OCI-LY1 (cell line): Measurements from ENCODE around the gene DYNC1LI1.

ENCODE experiments used
- EZH2 ChIP-seq: fragments of 200-600 bp; sonication (generic), shearing (Covaris generic); IDR thresholded peaks from 2 replicates; pipeline ENCODE4 v1.8.0; 2017; ENCODE audit warnings: borderline replicate concordance, mixed run types, mild to moderate bottlenecking, antibody characterized with exemption, low read length, moderate library complexity, mixed read lengths
- TF ChIP-seq, protein P1 (sequence below): fragments of 200-600 bp; sonication (generic), shearing (Covaris generic); IDR thresholded peaks from 2 replicates; pipeline ENCODE4 v1.5.1; 2017; ENCODE audit warnings: mild to moderate bottlenecking, antibody characterized with exemption, low read length, moderate library complexity, mixed read lengths

GRCh38 chr3:32481791-32482631 lies 88.6 kb downstream of the DYNC1LI1 start:
- TF ChIP-seq, protein P1, sequence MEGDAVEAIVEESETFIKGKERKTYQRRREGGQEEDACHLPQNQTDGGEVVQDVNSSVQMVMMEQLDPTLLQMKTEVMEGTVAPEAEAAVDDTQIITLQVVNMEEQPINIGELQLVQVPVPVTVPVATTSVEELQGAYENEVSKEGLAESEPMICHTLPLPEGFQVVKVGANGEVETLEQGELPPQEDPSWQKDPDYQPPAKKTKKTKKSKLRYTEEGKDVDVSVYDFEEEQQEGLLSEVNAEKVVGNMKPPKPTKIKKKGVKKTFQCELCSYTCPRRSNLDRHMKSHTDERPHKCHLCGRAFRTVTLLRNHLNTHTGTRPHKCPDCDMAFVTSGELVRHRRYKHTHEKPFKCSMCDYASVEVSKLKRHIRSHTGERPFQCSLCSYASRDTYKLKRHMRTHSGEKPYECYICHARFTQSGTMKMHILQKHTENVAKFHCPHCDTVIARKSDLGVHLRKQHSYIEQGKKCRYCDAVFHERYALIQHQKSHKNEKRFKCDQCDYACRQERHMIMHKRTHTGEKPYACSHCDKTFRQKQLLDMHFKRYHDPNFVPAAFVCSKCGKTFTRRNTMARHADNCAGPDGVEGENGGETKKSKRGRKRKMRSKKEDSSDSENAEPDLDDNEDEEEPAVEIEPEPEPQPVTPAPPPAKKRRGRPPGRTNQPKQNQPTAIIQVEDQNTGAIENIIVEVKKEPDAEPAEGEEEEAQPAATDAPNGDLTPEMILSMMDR = no peak
- TF ChIP-seq EZH2 = no peak
